GM18873 (cell line): ENCODE results near the gene MBTPS1.
A peak's percentile ranks its signal among the peaks of the same experiment; 100 is the strongest.

ENCODE experiments used
- ATAC-seq: cut with Tn5 transposase; IDR thresholded peaks from one replicate; pipeline ENCODE4 v1.9.1; 2021; ENCODE audit warnings: mild to moderate bottlenecking, moderate library complexity, moderate number of reproducible peaks; ENCODE audit not compliant: unreplicated experiment, low FRiP score

The MBTPS1 gene

GRCh38 chr16:84105301-84105815, 11.4 kb downstream of the MBTPS1 start:
- no peak for ATAC-seq

- no peak for ATAC-seq
Measured at GRCh38 chr16:84104231-84104630, 12.5 kb downstream of the MBTPS1 start.

GRCh38 chr16:84103678-84104077, 13.1 kb downstream of the MBTPS1 start:
- no peak for ATAC-seq

GRCh38 chr16:84098939-84099338, 17.8 kb downstream of the MBTPS1 start:
- no peak for ATAC-seq

GRCh38 chr16:84096447-84097005, 20.2 kb downstream of the MBTPS1 start:
- ATAC-seq: no peak

GRCh38 chr16:84095466-84095865, 21.3 kb downstream of the MBTPS1 start:
- no peak for ATAC-seq

GRCh38 chr16:84093879-84094270, 22.9 kb downstream of the MBTPS1 start:
- no peak for ATAC-seq

- ATAC-seq: no peak
Measured at GRCh38 chr16:84093120-84093878, 23.4 kb downstream of the MBTPS1 start.

GRCh38 chr16:84091460-84091859, 25.3 kb downstream of the MBTPS1 start:
- ATAC-seq: no peak

- ATAC-seq: no peak
Measured at GRCh38 chr16:84090211-84090610, 26.5 kb downstream of the MBTPS1 start.

- peak; percentile 75 for ATAC-seq
Measured at GRCh38 chr16:84088695-84089395, 27.9 kb downstream of the MBTPS1 start.

- ATAC-seq: no peak
Measured at GRCh38 chr16:84087466-84088151, 29.1 kb downstream of the MBTPS1 start.

- no peak for ATAC-seq
Measured at GRCh38 chr16:84087001-84087400, 29.7 kb downstream of the MBTPS1 start.

GRCh38 chr16:84086341-84086740, 30.4 kb downstream of the MBTPS1 start:
- no peak for ATAC-seq

- no peak for ATAC-seq
Measured at GRCh38 chr16:84085773-84086172, 31.0 kb downstream of the MBTPS1 start.

- no peak for ATAC-seq
Measured at GRCh38 chr16:84085271-84085667, 31.5 kb downstream of the MBTPS1 start.

GRCh38 chr16:84084570-84085270, 32.0 kb downstream of the MBTPS1 start:
- ATAC-seq: no peak

GRCh38 chr16:84082835-84083569, 33.7 kb downstream of the MBTPS1 start:
- ATAC-seq: no peak

- ATAC-seq: no peak
Measured at GRCh38 chr16:84082110-84082509, 34.6 kb downstream of the MBTPS1 start.
